Cardiac fibroblast (primary cell): ENCODE measurements around the gene KARS1.
"Not testable (repeated sequence)": the region's sequence is repeated elsewhere in the genome, so short reads cannot be mapped to it uniquely, and the experiment has no call there.

Source experiments
- DNase-seq, 2 donors: peaks; one replicate each; pipeline versions ENCODE4 v3.0.0 to v3.0.0-alpha.2; 2010; ENCODE audit warnings: low read depth in 2 of 2
- H3K4me3 ChIP-seq, 2 donors: replicated peaks in 1 of 2; 1 replicate in 1 of 2; 2 replicates in 1 of 2; pipeline ENCODE4 v1.5.1; 2011; ENCODE audit warnings: low read depth in 2 of 2, low read length in 2 of 2, mild to moderate bottlenecking in 2 of 2, moderate library complexity in 1 of 2
- CTCF ChIP-seq: IDR thresholded peaks from one replicate; pipeline ENCODE4 v1.5.1; 2011; ENCODE audit warnings: low read depth, mild to moderate bottlenecking, low read length, inconsistent platforms

The KARS1 gene

DNA sequence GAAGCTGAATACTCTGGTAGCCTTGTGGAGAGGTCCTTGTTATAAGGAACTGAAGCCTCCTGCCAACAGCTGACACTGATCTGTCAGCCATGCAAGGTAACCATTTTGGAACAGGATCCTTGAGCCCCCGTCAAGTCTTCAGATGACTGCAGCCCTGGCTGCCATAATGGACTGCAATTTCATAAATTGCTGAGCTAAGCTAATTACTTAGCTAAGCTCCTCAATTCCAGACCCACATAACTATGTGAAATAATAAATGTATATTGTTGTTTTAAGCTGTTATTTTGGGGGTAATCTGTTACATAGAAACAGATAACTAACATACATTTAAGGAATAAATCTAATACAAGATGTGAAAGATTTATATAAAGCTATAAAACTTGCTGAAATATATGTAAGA lies 41.0 kb downstream of the KARS1 start:
- no peak overlapping the region for H3K4me3 ChIP-seq
- no peak for TF ChIP-seq CTCF
- no peak for DNase-seq

GRCh38 chr16:75603241-75603640 lies 44.2 kb downstream of the KARS1 start:
- no peak overlapping the region for H3K4me3 ChIP-seq
- no peak for DNase-seq
- no peak for TF ChIP-seq CTCF

DNA sequence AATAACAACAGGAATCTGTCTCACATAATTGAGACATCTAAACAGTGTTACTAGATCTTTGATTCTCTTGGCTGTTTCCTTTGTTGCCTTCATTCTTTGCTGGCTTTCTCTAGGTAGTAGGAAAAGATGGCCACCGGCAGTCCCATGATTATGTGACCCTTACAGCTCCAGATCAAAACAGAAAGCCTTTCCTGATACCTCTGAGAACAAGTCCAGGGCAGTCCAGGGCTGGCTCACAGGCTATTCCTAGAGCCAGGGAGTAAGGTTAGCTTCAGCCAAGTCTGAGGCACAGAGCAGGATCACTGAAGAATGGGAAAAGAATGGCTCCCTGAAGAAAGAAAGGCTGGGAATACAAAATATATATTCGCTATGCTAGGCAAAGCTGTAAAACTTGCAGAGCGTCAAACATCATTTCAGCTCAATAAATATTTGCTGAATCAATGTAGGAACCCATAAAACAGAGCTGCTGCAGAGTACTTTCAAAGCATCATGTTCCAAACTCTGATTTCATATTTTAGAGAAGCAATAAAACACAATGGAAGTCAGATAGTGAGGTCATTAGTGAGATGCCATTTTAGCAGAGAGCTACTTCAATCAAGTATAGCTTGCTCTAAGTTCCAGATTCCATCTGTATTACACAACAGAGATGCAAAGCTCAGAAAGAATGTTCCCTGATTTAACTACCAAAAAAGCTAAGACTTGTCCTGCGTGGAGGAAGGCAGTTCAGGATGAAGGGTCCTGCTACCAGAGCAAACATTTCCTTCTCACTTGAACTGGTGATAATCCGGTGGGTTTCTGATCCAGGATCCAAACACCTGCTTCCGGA lies 47.8 kb downstream of the KARS1 start:
- TF ChIP-seq CTCF: no peak
- no peak for DNase-seq
- no peak overlapping the region for H3K4me3 ChIP-seq

DNA sequence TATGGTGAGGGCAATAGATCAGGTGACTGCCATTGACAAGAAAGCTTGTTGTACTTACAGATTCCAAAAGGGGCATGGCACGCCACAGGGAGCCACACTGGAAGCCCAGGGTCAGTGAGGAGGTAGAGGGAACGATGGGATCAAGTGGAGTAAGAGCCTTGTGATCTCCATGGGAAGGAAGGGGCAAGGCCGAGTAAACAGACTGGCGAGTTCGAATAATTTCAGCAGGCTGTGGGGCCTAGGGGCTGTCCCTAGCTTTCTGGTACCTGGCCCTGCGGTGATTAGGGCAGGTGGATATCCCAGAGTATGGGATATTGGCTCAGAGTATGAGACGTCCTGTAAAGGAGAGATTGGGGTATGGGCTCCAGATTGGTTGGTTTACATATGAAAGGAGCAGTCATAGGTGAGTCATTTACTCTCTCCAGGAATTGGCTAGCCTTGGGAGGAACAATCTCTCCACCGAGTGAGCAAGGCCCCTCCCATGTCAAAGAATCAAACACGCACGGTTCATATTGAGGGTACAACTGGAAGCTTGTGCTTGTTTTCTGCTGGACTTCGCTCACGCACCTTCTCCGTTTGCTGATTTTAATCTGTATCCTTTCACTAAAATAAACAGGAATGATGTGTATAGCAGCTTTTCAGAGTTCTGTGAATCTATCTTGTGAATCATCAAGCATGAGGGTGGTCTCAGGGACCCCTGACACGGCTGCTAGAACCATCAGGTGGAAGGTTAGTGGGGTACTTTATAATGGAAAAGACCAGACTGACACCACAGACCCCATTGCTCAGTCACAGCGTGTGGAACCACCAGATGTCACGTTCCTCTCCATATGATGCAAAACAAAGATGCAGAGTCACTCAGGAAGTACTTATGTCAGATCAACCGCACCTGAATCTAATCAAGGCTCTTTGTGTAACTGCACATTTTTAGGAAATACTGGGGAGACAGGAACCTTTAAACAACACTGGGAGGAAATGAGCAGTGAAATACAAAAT lies 53.3 kb downstream of the KARS1 start:
- TF ChIP-seq CTCF: no peak
- H3K4me3 ChIP-seq: no peak overlapping the region
- DNase-seq: peak; percentile 26 to 79

- DNase-seq: no peak
- TF ChIP-seq CTCF: no peak
Observed at GRCh38 chr16:75593308-75593707, 54.2 kb downstream of the KARS1 start.

DNA sequence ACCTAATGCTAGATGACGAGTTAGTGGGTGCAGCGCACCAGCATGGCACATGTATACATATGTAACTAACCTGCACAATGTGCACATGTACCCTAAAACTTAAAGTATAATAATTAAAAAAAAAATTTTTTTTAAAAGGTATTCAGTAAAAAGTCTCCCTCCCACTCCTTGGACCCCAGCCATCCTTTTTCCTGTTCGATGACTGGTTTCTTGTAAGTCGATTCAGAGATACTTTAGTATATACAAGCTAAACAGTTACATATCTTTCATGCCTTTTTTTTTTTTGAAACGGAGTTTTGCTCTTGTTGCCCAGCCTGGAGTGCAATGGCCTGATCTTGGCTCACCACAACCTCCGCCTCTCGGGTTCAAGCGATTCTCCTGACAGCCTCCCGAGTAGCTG lies 55.5 kb downstream of the KARS1 start:
- peak; percentile 32 to 34 for DNase-seq
- not testable (repeated sequence) for H3K4me3 ChIP-seq

More at GRCh38 chr16:75593308-75593707, 54.2 kb downstream of the KARS1 start:
- no peak overlapping the region for H3K4me3 ChIP-seq
